H1 (cell line): Measurements from ENCODE around the gene RIPPLY1. TPM values are rescaled to one million over a fixed set of nuclear protein-coding genes. Genes with fewer than 3 reads are reported as not detected.

Source experiments
- CTCF ChIA-PET: fragments of 300-600 bp; sonication (Branson Sonifier 250); formaldehyde crosslinking; loops from one replicate; lab custom pipeline; 2021; ENCODE audit not compliant: partially characterized antibody; lab: Charles Lee
- POLR2A ChIA-PET: fragments of 300-600 bp; sonication (Branson Sonifier 250); formaldehyde crosslinking; loops from one replicate; lab custom pipeline; 2021; ENCODE audit warnings: inconsistent platforms; ENCODE audit not compliant: partially characterized antibody; lab: Charles Lee
- DNase-seq, 2 experiments: peaks; one replicate each; pipeline versions ENCODE4 v3.0.0 to v3.0.0-alpha.2; 2010 to 2022; ENCODE audit warnings: low spot score in 2 of 2, low read depth in 1 of 2, mixed read lengths in 1 of 2
- FAIRE-seq: peaks from 2 replicates; lab custom pipeline; 2011; peaks lifted over from hg19 to GRCh38; lab: Jason Lieb, UNC
- H2AFZ ChIP-seq: 2 replicates; pipeline ENCODE4 v1.8.1; 2012; ENCODE audit warnings: low read length, inconsistent platforms
- H2AK5ac ChIP-seq: 2 replicates; pipeline ENCODE4 v1.6.1; 2013; ENCODE audit warnings: low read depth, low read length
- H2BK120ac ChIP-seq: replicated peaks from 2 replicates; pipeline ENCODE3; 2013; ENCODE audit warnings: low read depth, low read length, inconsistent platforms
- H2BK12ac ChIP-seq: 2 replicates; pipeline ENCODE4 v1.6.1; 2013; ENCODE audit warnings: low read depth, low read length
- H2BK15ac ChIP-seq: 2 replicates; pipeline ENCODE4 v1.6.1; 2013; ENCODE audit warnings: low read length
- H2BK20ac ChIP-seq: 2 replicates; pipeline ENCODE4 v1.6.1; 2013; ENCODE audit warnings: low read length
- H2BK5ac ChIP-seq: 2 replicates; pipeline ENCODE4 v1.6.1; 2013; ENCODE audit warnings: low read depth, low read length
- H3K14ac ChIP-seq: 2 replicates; pipeline ENCODE4 v1.6.1; 2013; ENCODE audit warnings: inconsistent platforms; ENCODE audit not compliant: insufficient read length
- H3K18ac ChIP-seq: 2 replicates; pipeline ENCODE4 v1.6.1; 2013; ENCODE audit warnings: low read length; ENCODE audit errors: extremely low read depth
- H3K23ac ChIP-seq: 2 replicates; pipeline ENCODE4 v1.6.1; 2013; ENCODE audit warnings: inconsistent platforms; ENCODE audit not compliant: insufficient read length
- H3K23me2 ChIP-seq: 2 replicates; pipeline ENCODE4 v1.6.1; 2013; ENCODE audit warnings: low read depth, low read length
- H3K27ac ChIP-seq: 2 replicates; pipeline ENCODE4 v1.6.1; 2011; ENCODE audit warnings: low read depth, low read length, inconsistent platforms
- H3K27me3 ChIP-seq, 4 experiments: replicated peaks in 1 of 4; 1 replicate in 1 of 4; 2 replicates in 3 of 4; pipeline versions ENCODE4 v1.6.1 to v1.8.1; 2011 to 2013; ENCODE audit warnings: low read length in 3 of 4, mild to moderate bottlenecking in 3 of 4, inconsistent platforms in 2 of 4, mixed read lengths in 2 of 4, moderate library complexity in 1 of 4; ENCODE audit not compliant: control insufficient read depth in 3 of 4, insufficient read depth in 3 of 4; ENCODE audit errors: extremely low read depth in 1 of 4
- H3K36me3 ChIP-seq, 4 experiments: 2 replicates each; pipeline versions ENCODE4 v1.6.1 to v1.8.1; 2011 to 2013; ENCODE audit warnings: mild to moderate bottlenecking in 4 of 4, low read length in 3 of 4, moderate library complexity in 2 of 4, control low read depth in 1 of 4, inconsistent platforms in 1 of 4; ENCODE audit not compliant: insufficient read depth in 4 of 4, control insufficient read depth in 2 of 4
- H3K4ac ChIP-seq: replicated peaks from 2 replicates; pipeline ENCODE3; 2013; ENCODE audit warnings: low read length, low read depth, mixed read lengths, inconsistent platforms; ENCODE audit not compliant: insufficient read length
- H3K4me1 ChIP-seq, 4 experiments: replicated peaks in 1 of 4; 1 replicate in 1 of 4; 2 replicates in 3 of 4; pipeline versions ENCODE4 v1.6.1 to v1.8.1; 2011 to 2013; ENCODE audit warnings: low read length in 3 of 4, inconsistent platforms in 2 of 4, mixed read lengths in 1 of 4; ENCODE audit not compliant: insufficient read depth in 4 of 4, control insufficient read depth in 3 of 4
- H3K4me2 ChIP-seq, 2 experiments: 2 replicates each; pipeline versions ENCODE4 v1.6.1 to v1.8.1; 2011 to 2013; ENCODE audit warnings: low read depth in 2 of 2, low read length in 2 of 2, control low read depth in 1 of 2, inconsistent platforms in 1 of 2, mild to moderate bottlenecking in 1 of 2; ENCODE audit not compliant: insufficient read depth in 1 of 2
- H3K4me3 ChIP-seq, 4 experiments: fragments of 200-600, 300-600 bp in 1 of 4; sonication (generic), shearing (Covaris generic), sonication (Bioruptor Twin) in 1 of 4; 2 replicates each; pipeline versions ENCODE4 v1.5.1 to v1.8.1; 2011 to 2016; ENCODE audit warnings: low read length in 4 of 4, low read depth in 3 of 4, control low read depth in 2 of 4, inconsistent platforms in 2 of 4, mild to moderate bottlenecking in 2 of 4, mixed read lengths in 1 of 4, moderate library complexity in 1 of 4; ENCODE audit not compliant: insufficient read depth in 2 of 4; ENCODE audit errors: extremely low read depth in 1 of 4
- H3K56ac ChIP-seq: replicated peaks from 2 replicates; pipeline ENCODE3; 2013; ENCODE audit warnings: low read depth, mild to moderate bottlenecking, mixed read lengths, low read length, inconsistent platforms; ENCODE audit not compliant: insufficient read length
- H3K79me1 ChIP-seq: 2 replicates; pipeline ENCODE4 v1.6.1; 2013; ENCODE audit warnings: low read depth, low read length, control low read depth
- H3K79me2 ChIP-seq, 2 experiments: 2 replicates each; pipeline versions ENCODE4 v1.6.1 to v1.8.1; 2012 to 2013; ENCODE audit warnings: low read length in 2 of 2, mild to moderate bottlenecking in 2 of 2, inconsistent platforms in 1 of 2; ENCODE audit not compliant: insufficient read depth in 2 of 2, control insufficient read depth in 1 of 2
- H3K9ac ChIP-seq, 4 experiments: replicated peaks in 1 of 4; 1 replicate in 1 of 4; 2 replicates in 3 of 4; pipeline versions ENCODE4 v1.6.1 to v1.8.1; 2011 to 2013; ENCODE audit warnings: low read depth in 3 of 4, low read length in 3 of 4, control low read depth in 2 of 4, mild to moderate bottlenecking in 2 of 4, moderate library complexity in 2 of 4, inconsistent platforms in 1 of 4; ENCODE audit errors: extremely low read depth in 1 of 4
- H3K9me3 ChIP-seq, 2 experiments: 2 replicates each; pipeline versions ENCODE4 v1.6.1 to v1.8.1; 2012 to 2013; ENCODE audit warnings: mild to moderate bottlenecking in 2 of 2, moderate library complexity in 2 of 2, control low read depth in 1 of 2, inconsistent platforms in 1 of 2, low read depth in 1 of 2, low read length in 1 of 2, mixed read lengths in 1 of 2; ENCODE audit not compliant: insufficient read depth in 2 of 2
- H4K20me1 ChIP-seq, 2 experiments: replicated peaks in 1 of 2; 2 replicates each; pipeline versions ENCODE3 to v1.8.1; 2011 to 2013; ENCODE audit warnings: inconsistent platforms in 2 of 2, low read length in 2 of 2, mild to moderate bottlenecking in 1 of 2; ENCODE audit not compliant: insufficient read depth in 2 of 2, control insufficient read depth in 1 of 2
- H4K5ac ChIP-seq: 2 replicates; pipeline ENCODE4 v1.6.1; 2013; ENCODE audit warnings: low read length, low read depth, mixed read lengths, inconsistent platforms; ENCODE audit not compliant: insufficient read length
- H4K8ac ChIP-seq: 2 replicates; pipeline ENCODE4 v1.8.0; 2013; ENCODE audit warnings: mild to moderate bottlenecking, moderate library complexity, low read length, inconsistent platforms; ENCODE audit not compliant: insufficient read depth; ENCODE audit errors: extremely low read depth
- H4K91ac ChIP-seq: replicated peaks from 2 replicates; pipeline ENCODE3; 2013; ENCODE audit warnings: low read length, mixed read lengths, inconsistent platforms; ENCODE audit not compliant: insufficient read length
- KDM4A ChIP-seq: IDR thresholded peaks from one replicate; pipeline ENCODE4 v1.7.1; 2012; ENCODE audit warnings: low read depth, mild to moderate bottlenecking, moderate library complexity, low read length, inconsistent platforms; ENCODE audit not compliant: severe bottlenecking
- PHF8 ChIP-seq: fragments of 200-600 bp; sonication (generic); conservative IDR thresholded peaks from 2 replicates; pipeline ENCODE4 v1.7.1; 2012; ENCODE audit warnings: low read depth, mild to moderate bottlenecking, inconsistent platforms, low read length, moderate library complexity
- POLR2AphosphoS5 ChIP-seq: IDR thresholded peaks from 2 replicates; pipeline ENCODE4 v1.6.1; 2011; ENCODE audit warnings: low read depth, low read length
- POU5F1 ChIP-seq: IDR thresholded peaks from 2 replicates; pipeline ENCODE4 v1.6.1; 2011; ENCODE audit warnings: low read depth, mild to moderate bottlenecking, low read length, moderate library complexity
- RBBP5 ChIP-seq: IDR thresholded peaks from 2 replicates; pipeline ENCODE4 v1.7.1; 2012; ENCODE audit warnings: low read depth, mild to moderate bottlenecking, inconsistent platforms, low read length, moderate library complexity, borderline replicate concordance
- YY1 ChIP-seq: IDR thresholded peaks from 2 replicates; pipeline ENCODE4 v1.6.1; 2011; ENCODE audit warnings: low read depth, mild to moderate bottlenecking, low read length
- WGBS, 2 experiments: shearing (Covaris generic) in 1 of 2; methylation state at CpG; one replicate each; pipeline versions ENCODE4 v1.1.6 to v1.1.7; 2013 to 2015; ENCODE audit warnings: low lambda C conversion rate in 2 of 2, mixed read lengths in 2 of 2, inconsistent platforms in 1 of 2, low coverage in 1 of 2, missing lambda C conversion rate in 1 of 2; ENCODE audit not compliant: insufficient replicate concordance in 2 of 2, insufficient coverage in 1 of 2, insufficient read length in 1 of 2; ENCODE audit errors: extremely low coverage in 1 of 2, missing lambda C conversion rate in 1 of 2; 5-methylcytosine and 5-hydroxymethylcytosine counted together
- polyA plus RNA-seq, 7 experiments: library from polyadenylated mRNA; depleted of rRNA in 3 of 7; stranded (reverse) in 5 of 7; unstranded in 2 of 7; fragments of >200 nt in 5 of 7; fragments of 200-250 nt in 2 of 7; gene quantifications; 1 replicate in 5 of 7; 2 replicates in 1 of 7; 4 replicates in 1 of 7; pipeline versions ENCODE4 v1.2.1 to v1.2.3, GENCODE V29; 2011 to 2013; ENCODE audit warnings: missing spikeins in 2 of 7, mixed read lengths in 2 of 7
- total RNA-seq: library from RNA; stranded (reverse); fragmentation: NEBNext Ultra II Directional; extraction: Animal tissue kit (Norgen Biotek cat#: 25700); gene quantifications from 2 replicates; pipeline ENCODE4 v1.2.1, GENCODE V29; 2021
- TF ChIP-seq, protein P1 (sequence below): IDR thresholded peaks from 2 replicates; pipeline ENCODE4 v1.6.1; 2012; ENCODE audit warnings: inconsistent platforms

Gene RIPPLY1
- total and polyA plus RNA-seq, 2 of the 8 experiments (the other 6 are each of a cell fraction or from before 2014, with no cell fraction given): not detected

DNA sequence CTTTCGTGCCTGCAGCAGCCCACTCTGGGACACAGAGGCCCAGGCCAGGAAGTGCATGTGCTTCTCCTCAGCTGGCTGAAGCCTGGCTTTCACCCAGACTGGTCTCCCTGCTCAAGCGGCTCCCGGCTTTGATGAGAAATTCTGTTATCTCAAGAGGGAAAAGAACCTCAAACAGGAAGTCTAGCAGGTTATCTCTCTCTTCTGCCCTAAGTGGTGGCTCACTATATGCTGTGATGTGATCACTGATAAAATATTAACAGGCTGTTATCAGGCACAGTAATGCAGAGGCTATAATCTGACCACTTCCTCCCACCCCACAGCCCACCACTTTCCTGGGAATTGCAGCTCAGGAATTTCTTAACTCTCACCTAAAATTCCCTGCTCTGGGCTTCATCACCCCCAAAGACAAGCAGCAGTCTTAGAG, 30.4 kb upstream of the RIPPLY1 start:
- H4K91ac ChIP-seq: no peak overlapping the region
- no peak overlapping the region for H2BK120ac ChIP-seq
- H4K5ac ChIP-seq: no peak overlapping the region
- H3K27me3 ChIP-seq: no peaks in the 10 kb centered on the region
- H3K4me3 ChIP-seq: no peak overlapping the region
- no peaks in the 10 kb centered on the region for H3K79me1 ChIP-seq
- TF ChIP-seq PHF8 (no peak), RBBP5 (no peak), POLR2AphosphoS5 (no peak), POU5F1 (no peak), YY1 (no peak), KDM4A (no peak)
- TF ChIP-seq, protein P1, sequence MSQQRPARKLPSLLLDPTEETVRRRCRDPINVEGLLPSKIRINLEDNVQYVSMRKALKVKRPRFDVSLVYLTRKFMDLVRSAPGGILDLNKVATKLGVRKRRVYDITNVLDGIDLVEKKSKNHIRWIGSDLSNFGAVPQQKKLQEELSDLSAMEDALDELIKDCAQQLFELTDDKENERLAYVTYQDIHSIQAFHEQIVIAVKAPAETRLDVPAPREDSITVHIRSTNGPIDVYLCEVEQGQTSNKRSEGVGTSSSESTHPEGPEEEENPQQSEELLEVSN: no peak
- TF ChIP-seq, all 59 proteins: peak for 0
- Histone ChIP-seq H2BK5ac (no peak overlapping the region), H3K9ac (no peak overlapping the region), H3K36me3 (no peaks in the 10 kb centered on the region), H3K18ac (no peak overlapping the region), H4K20me1 (no peaks in the 10 kb centered on the region), H2AK5ac (no peak overlapping the region), H3K4me1 (no peaks in the 10 kb centered on the region), H2BK15ac (no peak overlapping the region), H2BK12ac (no peak overlapping the region), H3K4ac (no peak overlapping the region), H2BK20ac (no peak overlapping the region), H3K23me2 (no peaks in the 10 kb centered on the region), H4K8ac (no peak overlapping the region), H3K4me2 (no peak overlapping the region), H3K14ac (no peak overlapping the region), H3K9me3 (no peaks in the 10 kb centered on the region), H3K27ac (no peak overlapping the region), H3K23ac (no peak overlapping the region), H2AFZ (no peak overlapping the region), H3K56ac (no peak overlapping the region), H3K79me2 (no peaks in the 10 kb centered on the region)
- no peak for DNase-seq
- POLR2A ChIA-PET: no interaction called here
- no peak for FAIRE-seq
- 90% methylated on average over 2 of the region's 3 CpGs; no CpG with 5 or more reads in 1 of the 2 experiments for WGBS, 2 experiments
- CTCF ChIA-PET: interaction anchor here (0.7 to 3.0 kb wide), 2 partner anchors 39 to 52 kb away, joined by 3 to 10 read pairs; no protein-coding TSS in a partner anchor
